CD1c-positive myeloid dendritic cell (primary cell): ENCODE results near the gene ASGR1.
A peak's percentile ranks its signal among the peaks of the same experiment; 100 is the strongest.
"Not testable (repeated sequence)": the region's sequence is repeated elsewhere in the genome, so short reads cannot be mapped to it uniquely, and the experiment has no call there.

ENCODE experiments used
- DNase-seq: peaks from one replicate; pipeline ENCODE4 v3.0.0-alpha.2; 2016; ENCODE audit errors: extremely low spot score

The ASGR1 gene

DNA sequence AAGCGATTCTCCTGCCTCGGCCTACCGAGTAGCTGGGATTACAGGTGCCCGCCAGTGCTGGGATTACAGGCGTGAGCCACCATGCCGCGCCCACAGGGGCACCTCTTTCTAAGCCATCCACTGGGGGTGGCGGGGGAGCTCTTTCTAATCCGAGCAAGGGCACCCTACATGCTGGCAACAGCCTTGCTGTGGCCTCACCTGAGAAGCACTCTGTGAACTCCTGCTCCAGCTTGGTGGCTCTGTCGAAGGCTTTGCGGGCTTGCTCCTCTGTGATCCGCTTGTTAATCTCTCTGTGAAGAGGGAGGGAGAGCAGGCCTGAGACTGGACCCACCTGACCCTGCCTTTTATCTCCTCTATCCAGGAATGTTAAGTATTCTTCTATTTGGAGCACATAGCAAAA lies 11.9 kb upstream of the ASGR1 start:
- no peak for DNase-seq

- no peak for DNase-seq
These were observed 11.2 kb upstream of the ASGR1 start for GRCh38 chr17:7190276-7190917.

GRCh38 chr17:7186241-7186640 lies 7.1 kb upstream of the ASGR1 start:
- DNase-seq: peak; percentile 28

DNA sequence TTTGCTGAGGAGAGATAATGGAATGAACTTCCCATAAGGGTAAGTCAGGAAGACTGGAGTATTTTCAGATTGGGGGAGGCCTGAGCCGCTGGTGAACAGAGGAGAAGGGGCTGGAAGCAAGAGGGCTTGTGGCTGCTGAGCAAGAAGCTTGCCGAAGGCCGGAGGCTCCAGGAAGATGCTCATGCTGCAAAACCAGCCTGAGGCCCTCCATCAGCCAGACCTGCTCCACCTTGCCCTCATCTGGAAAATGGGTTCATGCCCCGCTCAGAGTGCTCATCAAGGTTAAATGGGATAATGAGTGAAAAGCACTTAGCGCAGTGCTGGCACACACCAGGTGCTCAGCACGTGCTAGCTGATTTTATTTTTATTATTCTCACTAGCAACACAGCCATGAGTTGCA lies 5.5 kb upstream of the ASGR1 start:
- DNase-seq: no peak

DNA sequence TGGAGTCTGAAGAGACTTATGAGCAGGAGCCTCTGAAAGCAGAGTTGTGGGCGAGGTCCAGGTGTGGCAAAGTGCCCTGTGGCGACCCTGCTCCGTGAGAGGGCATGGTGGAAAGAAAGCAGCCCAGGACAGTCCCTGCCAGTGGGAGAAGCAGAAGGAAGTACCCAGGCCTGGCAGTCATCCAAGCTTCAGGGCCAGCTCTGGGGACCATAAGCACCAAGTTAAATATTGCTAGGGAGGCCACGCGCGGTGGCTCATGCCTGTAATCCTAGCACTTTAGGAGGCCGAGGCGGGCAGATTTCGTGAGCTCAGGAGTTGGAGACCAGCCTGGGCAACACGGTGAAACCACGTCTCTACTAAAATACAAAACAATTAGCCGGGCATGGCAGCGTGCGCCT lies 4.9 kb upstream of the ASGR1 start:
- peak; percentile 37 for DNase-seq

- DNase-seq: no peak
These were observed 4.4 kb upstream of the ASGR1 start for GRCh38 chr17:7183433-7184090.

- not testable (repeated sequence) for DNase-seq
These were observed 2.9 kb upstream of the ASGR1 start for GRCh38 chr17:7182101-7182500.

- DNase-seq: no peak
These were observed 225 bp downstream of the ASGR1 start for GRCh38 chr17:7178973-7179316.

GRCh38 chr17:7177954-7178477 lies 1.2 kb downstream of the ASGR1 start:
- peak; percentile 37 for DNase-seq

GRCh38 chr17:7177191-7177953 lies 1.8 kb downstream of the ASGR1 start:
- DNase-seq: peak; percentile 87

- no peak for DNase-seq
These were observed 2.4 kb downstream of the ASGR1 start for GRCh38 chr17:7176841-7177190.

- no peak for DNase-seq
These were observed 2.9 kb downstream of the ASGR1 start for GRCh38 chr17:7176107-7176840.

GRCh38 chr17:7175330-7175733 lies 3.8 kb downstream of the ASGR1 start:
- no peak for DNase-seq

DNA sequence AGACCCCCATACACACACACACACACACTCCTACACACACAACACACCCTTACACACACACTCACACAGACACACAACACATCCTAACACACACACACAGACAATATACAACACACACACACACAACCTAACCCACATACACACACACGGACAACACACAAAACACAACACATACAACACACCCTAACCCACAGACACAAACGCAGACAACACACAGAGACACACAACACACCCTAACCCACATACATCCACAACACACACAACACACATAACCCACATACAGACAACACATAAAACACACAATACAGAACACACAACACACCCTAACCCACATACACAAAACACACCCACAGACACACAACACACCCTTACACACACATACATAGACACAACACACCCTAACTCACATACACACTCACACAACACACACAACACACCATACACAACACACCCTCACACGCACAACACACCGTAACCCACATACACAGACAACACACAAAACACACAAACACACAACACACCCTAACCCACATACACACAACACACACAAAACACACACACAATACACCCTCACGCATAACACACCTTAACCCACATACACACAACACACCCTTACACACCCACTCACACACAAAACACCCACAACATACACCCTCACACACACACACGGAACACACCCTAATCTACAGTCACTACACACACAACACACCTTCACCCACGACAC lies 4.4 kb downstream of the ASGR1 start:
- no peak for DNase-seq

- peak; percentile 80 for DNase-seq
These were observed 5.2 kb downstream of the ASGR1 start for GRCh38 chr17:7173687-7174602.

DNA sequence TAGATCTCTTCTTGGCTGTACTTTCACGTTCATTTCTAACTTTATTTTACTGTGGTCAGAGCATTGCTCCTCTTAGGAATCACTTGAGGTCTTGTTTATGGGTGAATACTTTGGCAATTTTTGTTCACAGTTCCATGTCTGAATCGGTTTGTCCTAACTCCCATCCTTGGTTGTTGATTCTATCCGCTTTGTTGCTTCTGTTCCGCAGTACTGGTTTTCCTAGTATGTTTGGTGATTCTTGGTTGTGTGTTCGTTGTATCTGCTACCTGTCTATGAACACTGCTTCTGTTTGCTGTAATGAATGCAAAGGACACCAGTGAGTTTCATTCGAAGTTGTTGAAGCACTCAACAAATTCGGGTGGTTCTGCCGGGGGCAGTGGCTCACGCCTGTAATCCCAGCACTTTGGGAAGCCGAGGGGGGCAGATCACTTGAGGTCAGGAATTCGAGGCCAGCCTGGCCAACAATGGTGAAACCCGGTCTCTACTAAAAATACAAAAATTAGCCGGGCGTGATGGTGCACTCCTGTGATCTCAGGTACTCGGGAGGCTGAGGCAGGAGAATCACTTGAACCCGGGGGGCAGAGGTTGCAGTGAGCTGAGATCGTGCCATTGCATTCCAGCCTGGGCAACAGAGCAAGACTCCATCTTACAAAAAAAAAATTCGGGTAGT lies 6.5 kb downstream of the ASGR1 start:
- DNase-seq: not testable (repeated sequence)

- not testable (repeated sequence) for DNase-seq
These were observed 9.6 kb downstream of the ASGR1 start for GRCh38 chr17:7169565-7169908.

DNA sequence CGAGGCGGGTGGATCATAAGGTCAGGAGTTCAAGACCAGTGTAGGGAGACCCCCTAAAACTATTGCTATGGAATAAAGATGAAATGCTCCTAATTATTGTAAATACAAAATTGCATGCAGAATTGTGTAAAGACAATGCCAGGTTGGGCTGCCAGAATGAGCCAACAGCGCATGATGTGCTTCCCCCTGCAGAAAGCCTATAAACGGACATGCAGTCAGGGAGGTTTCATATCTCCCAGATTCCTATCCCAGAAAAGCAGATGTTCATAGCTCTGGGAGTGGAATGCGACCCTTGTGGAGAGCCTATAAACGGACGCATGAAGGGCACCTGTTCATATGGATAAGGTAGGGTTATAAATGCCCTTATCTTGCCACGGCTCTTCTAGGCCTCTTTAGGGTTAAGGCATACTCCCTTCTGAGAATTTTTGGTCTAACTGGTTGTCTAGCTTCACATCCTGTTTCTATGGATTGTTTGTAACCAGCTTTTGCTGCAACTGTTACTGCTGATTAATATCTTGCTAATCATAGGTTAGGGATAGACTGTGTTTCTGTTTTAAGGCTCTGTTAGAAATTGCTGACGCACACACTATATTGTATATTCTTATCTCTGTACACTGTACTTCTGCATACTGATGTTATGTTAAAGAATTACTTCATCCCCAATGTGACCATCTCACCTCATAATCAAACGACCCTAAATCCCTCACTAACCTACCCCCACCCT lies 10.2 kb downstream of the ASGR1 start:
- DNase-seq: peak; percentile 36

DNA sequence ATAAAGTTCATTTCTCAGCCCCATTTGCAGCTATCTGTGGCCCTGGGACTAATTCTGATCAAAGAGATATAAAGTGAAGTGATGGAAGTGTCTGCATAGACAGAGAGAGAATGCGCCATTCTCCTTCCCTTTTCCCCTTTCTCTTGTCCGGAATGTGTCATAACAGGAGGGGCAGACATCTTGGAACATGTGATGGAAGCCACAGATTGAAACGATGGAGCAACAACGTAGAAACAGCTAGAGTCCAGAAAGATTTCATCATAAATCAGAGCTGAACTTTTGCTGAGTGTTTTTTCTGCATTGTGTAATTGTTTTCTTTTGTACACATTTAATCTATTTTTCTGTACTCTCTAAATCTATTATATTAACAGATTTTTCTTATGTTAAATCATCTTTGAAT lies 11.3 kb downstream of the ASGR1 start:
- peak; percentile 91 for DNase-seq
